Type B pancreatic cell (in vitro differentiated cells): Measurements from ENCODE around the gene ACER2. TPM values are rescaled to one million over a fixed set of nuclear protein-coding genes. Genes with fewer than 3 reads are reported as not detected.
"Not testable (repeated sequence)": the region's sequence is repeated elsewhere in the genome, so short reads cannot be mapped to it uniquely, and the experiment has no call there.

ENCODE experiments used
- DNase-seq: peaks from one replicate; pipeline ENCODE4 v3.0.0; 2021; ENCODE audit warnings: mixed read lengths; ENCODE audit not compliant: unreplicated experiment; ENCODE audit errors: extremely low spot score
- H3K27ac Mint-ChIP-seq: 2 replicates; pipeline ENCODE4 v1.8.0; 2021; ENCODE audit warnings: mild to moderate bottlenecking, mixed read lengths
- H3K27me3 Mint-ChIP-seq: 2 replicates; pipeline ENCODE4 v1.8.0; 2021; ENCODE audit warnings: mixed read lengths
- H3K36me3 Mint-ChIP-seq: 2 replicates; pipeline ENCODE4 v1.8.0; 2021; ENCODE audit warnings: mixed read lengths
- H3K4me1 Mint-ChIP-seq: one replicate; pipeline ENCODE4 v1.8.0; 2021; ENCODE audit warnings: mixed read lengths; ENCODE audit not compliant: unreplicated experiment
- H3K4me3 Mint-ChIP-seq: 2 replicates; pipeline ENCODE4 v1.8.0; 2021; ENCODE audit warnings: mild to moderate bottlenecking, mixed read lengths
- H3K9me3 Mint-ChIP-seq: 2 replicates; pipeline ENCODE4 v1.8.0; 2021; ENCODE audit warnings: mixed read lengths
- CTCF ChIP-seq: fragments of 200-600 bp; sonication (generic); conservative IDR thresholded peaks from 2 replicates; pipeline ENCODE4 v1.5.0; 2021; ENCODE audit warnings: antibody characterized with exemption, mild to moderate bottlenecking
- total RNA-seq: library from RNA; stranded (reverse); gene quantifications from 2 replicates; pipeline ENCODE4 v1.2.1, GENCODE V29; 2021; ENCODE audit warnings: low replicate concordance

Gene ACER2
- total RNA-seq, 1 donor from 2014 or later: 9.2 TPM

GRCh38 chr9:19410195-19410503 is 1.3 kb downstream of the ACER2 start:
- Mint-ChIP-seq H3K9me3 (no peaks in the 10 kb centered on the region), H3K36me3 (no peaks in the 10 kb centered on the region), H3K4me3 (peak overlapping the region; percentile 93), H3K4me1 (peaks cover 13% of the 10 kb centered on the region), H3K27me3 (no peaks in the 10 kb centered on the region), H3K27ac (peak overlapping the region; percentile 87)
- no peak for DNase-seq
- no peak for TF ChIP-seq CTCF

- H3K9me3 Mint-ChIP-seq: no peaks in the 10 kb centered on the region
- H3K4me3 Mint-ChIP-seq: peak overlapping the region; percentile 37
- peaks cover 13% of the 10 kb centered on the region for H3K4me1 Mint-ChIP-seq
- no peak for TF ChIP-seq CTCF
- no peaks in the 10 kb centered on the region for H3K27me3 Mint-ChIP-seq
- no peak for DNase-seq
- no peak overlapping the region for H3K27ac Mint-ChIP-seq
- no peaks in the 10 kb centered on the region for H3K36me3 Mint-ChIP-seq
Measured at GRCh38 chr9:19410594-19410993, 1.8 kb downstream of the ACER2 start.

GRCh38 chr9:19411316-19411715 is 2.5 kb downstream of the ACER2 start:
- no peak for DNase-seq
- no peaks in the 10 kb centered on the region for H3K36me3 Mint-ChIP-seq
- H3K27me3 Mint-ChIP-seq: no peaks in the 10 kb centered on the region
- H3K4me1 Mint-ChIP-seq: peaks cover 13% of the 10 kb centered on the region
- no peak for TF ChIP-seq CTCF
- H3K27ac Mint-ChIP-seq: no peak overlapping the region
- H3K4me3 Mint-ChIP-seq: peak overlapping the region; percentile 26
- H3K9me3 Mint-ChIP-seq: no peaks in the 10 kb centered on the region

- H3K36me3 Mint-ChIP-seq: not testable (repeated sequence)
Measured at GRCh38 chr9:19413456-19413855, 4.6 kb downstream of the ACER2 start.

GRCh38 chr9:19416143-19416542 is 7.3 kb downstream of the ACER2 start:
- no peak overlapping the region for H3K4me3 Mint-ChIP-seq
- peaks cover 5% of the 10 kb centered on the region for H3K36me3 Mint-ChIP-seq
- H3K27ac Mint-ChIP-seq: no peak overlapping the region
- no peak for TF ChIP-seq CTCF
- H3K27me3 Mint-ChIP-seq: no peaks in the 10 kb centered on the region
- H3K9me3 Mint-ChIP-seq: no peaks in the 10 kb centered on the region
- no peak for DNase-seq
- H3K4me1 Mint-ChIP-seq: peaks cover 5% of the 10 kb centered on the region

More at GRCh38 chr9:19413456-19413855, 4.6 kb downstream of the ACER2 start:
- H3K4me1 Mint-ChIP-seq: peaks cover 13% of the 10 kb centered on the region
- DNase-seq, H3K9me3 Mint-ChIP-seq, H3K27ac Mint-ChIP-seq, H3K4me3 Mint-ChIP-seq, H3K27me3 Mint-ChIP-seq: not testable (repeated sequence)

- Mint-ChIP-seq H3K27me3 (no peaks in the 10 kb centered on the region), H3K27ac (no peak overlapping the region), H3K4me1 (no peaks in the 10 kb centered on the region), H3K4me3 (no peak overlapping the region), H3K36me3 (peaks cover 17% of the 10 kb centered on the region), H3K9me3 (no peaks in the 10 kb centered on the region)
- no peak for TF ChIP-seq CTCF
- no peak for DNase-seq
Measured at GRCh38 chr9:19420877-19421276, 12.1 kb downstream of the ACER2 start.
